ENCODE data around the gene FAM131A.

DNA sequence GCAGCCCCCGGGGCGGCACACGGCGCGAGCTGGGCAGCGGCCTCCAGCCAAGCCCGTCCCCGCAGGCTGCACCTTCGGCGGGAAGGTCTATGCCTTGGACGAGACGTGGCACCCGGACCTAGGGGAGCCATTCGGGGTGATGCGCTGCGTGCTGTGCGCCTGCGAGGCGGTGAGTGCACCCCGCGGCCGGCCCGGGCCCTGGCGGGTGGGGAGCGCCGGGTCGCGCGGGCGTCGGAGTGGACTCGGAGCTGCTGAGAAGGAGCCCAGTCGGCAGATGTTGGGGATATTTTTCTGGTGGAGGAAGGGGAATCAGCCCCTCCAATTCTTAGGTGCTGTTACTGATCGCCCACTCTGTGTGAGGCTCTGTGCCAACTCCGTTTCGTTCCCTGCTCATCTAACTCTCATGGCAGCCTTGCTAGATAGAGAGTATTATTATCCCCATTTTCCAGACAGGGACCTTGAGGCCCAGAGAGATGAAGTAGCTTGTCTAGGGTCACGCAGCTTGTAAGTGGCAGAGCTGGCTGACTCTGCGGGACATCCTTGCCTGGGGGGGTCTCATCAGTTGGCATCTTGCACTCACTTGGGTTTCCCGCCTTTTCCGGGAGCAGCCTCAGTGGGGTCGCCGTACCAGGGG lies 43.3 kb downstream of the FAM131A start:
- TF ChIP-seq, protein P1, sequence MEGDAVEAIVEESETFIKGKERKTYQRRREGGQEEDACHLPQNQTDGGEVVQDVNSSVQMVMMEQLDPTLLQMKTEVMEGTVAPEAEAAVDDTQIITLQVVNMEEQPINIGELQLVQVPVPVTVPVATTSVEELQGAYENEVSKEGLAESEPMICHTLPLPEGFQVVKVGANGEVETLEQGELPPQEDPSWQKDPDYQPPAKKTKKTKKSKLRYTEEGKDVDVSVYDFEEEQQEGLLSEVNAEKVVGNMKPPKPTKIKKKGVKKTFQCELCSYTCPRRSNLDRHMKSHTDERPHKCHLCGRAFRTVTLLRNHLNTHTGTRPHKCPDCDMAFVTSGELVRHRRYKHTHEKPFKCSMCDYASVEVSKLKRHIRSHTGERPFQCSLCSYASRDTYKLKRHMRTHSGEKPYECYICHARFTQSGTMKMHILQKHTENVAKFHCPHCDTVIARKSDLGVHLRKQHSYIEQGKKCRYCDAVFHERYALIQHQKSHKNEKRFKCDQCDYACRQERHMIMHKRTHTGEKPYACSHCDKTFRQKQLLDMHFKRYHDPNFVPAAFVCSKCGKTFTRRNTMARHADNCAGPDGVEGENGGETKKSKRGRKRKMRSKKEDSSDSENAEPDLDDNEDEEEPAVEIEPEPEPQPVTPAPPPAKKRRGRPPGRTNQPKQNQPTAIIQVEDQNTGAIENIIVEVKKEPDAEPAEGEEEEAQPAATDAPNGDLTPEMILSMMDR (IDR thresholded peaks at IDR 0.05) = no peak
- TF ChIP-seq POLR2A (IDR thresholded peaks at IDR 0.05) = no peak

Data from right lobe of liver (tissue), 4 donors.